IMR-90 (cell line): ENCODE measurements around the gene ERC2. TPM values are rescaled to one million over a fixed set of nuclear protein-coding genes. Genes with fewer than 3 reads are reported as not detected.

Source experiments
- ATAC-seq: fragments of 200-7000 bp; cut with Tn5 transposase; 2 replicates; pipeline ENCODE4 v1.9.1; 2020; ENCODE audit warnings: low read depth, mild to moderate bottlenecking, moderate library complexity
- BruUV-seq: library from RNA; stranded (reverse); fragments of 400-500 nt; replicated peaks from 2 replicates; lab custom pipeline; 2021; lab: Mats Ljungman, UMichigan
- CTCF ChIA-PET: fragments of 300-600 bp; formaldehyde crosslinking; extraction: SDS; loops from one replicate; lab custom pipeline; 2021; ENCODE audit warnings: antibody characterized with exemption; lab: Yijun Ruan, JAX
- POLR2A ChIA-PET: fragments of 300-600 bp; sonication (Branson Sonifier 250); formaldehyde crosslinking; loops from one replicate; lab custom pipeline; 2022; ENCODE audit warnings: antibody characterized with exemption; ENCODE audit not compliant: unreplicated experiment; lab: Charles Lee
- DNase-seq: peaks from one replicate; pipeline ENCODE4 v3.0.0; 2013
- H2AFZ ChIP-seq: replicated peaks from 2 replicates; pipeline ENCODE3; 2013; ENCODE audit warnings: low read length, mild to moderate bottlenecking; ENCODE audit not compliant: poor library complexity
- H2AK5ac ChIP-seq: 2 replicates; pipeline ENCODE4 v1.6.1; 2013; ENCODE audit warnings: low read depth, low read length, inconsistent platforms
- H2AK9ac ChIP-seq: replicated peaks from 2 replicates; pipeline ENCODE3; 2013; ENCODE audit warnings: mild to moderate bottlenecking, low read depth, low read length, moderate library complexity; ENCODE audit not compliant: poor library complexity
- H2BK120ac ChIP-seq: 2 replicates; pipeline ENCODE4 v1.6.1; 2013; ENCODE audit warnings: low read depth, low read length, inconsistent platforms
- H2BK15ac ChIP-seq: 3 replicates; pipeline ENCODE4 v1.6.1; 2013; ENCODE audit warnings: low read depth, low read length, inconsistent platforms
- H2BK20ac ChIP-seq: 2 replicates; pipeline ENCODE4 v1.6.1; 2013; ENCODE audit warnings: low read depth, mild to moderate bottlenecking, inconsistent platforms, low read length, moderate library complexity
- H2BK5ac ChIP-seq: 2 replicates; pipeline ENCODE4 v1.6.1; 2013; ENCODE audit warnings: mild to moderate bottlenecking, low read depth, low read length, inconsistent platforms; ENCODE audit not compliant: poor library complexity, severe bottlenecking
- H3K14ac ChIP-seq: replicated peaks from 2 replicates; pipeline ENCODE4 v1.6.1; 2013; ENCODE audit warnings: low read depth, low read length, inconsistent platforms
- H3K18ac ChIP-seq: 2 replicates; pipeline ENCODE4 v1.6.1; 2013; ENCODE audit warnings: low read depth, low read length, control low read depth
- H3K23ac ChIP-seq: 2 replicates; pipeline ENCODE4 v1.6.1; 2013; ENCODE audit warnings: low read depth, low read length, inconsistent platforms
- H3K27ac ChIP-seq: 2 replicates; pipeline ENCODE4 v1.5.1; 2013; ENCODE audit warnings: mild to moderate bottlenecking, control low read depth, low read length; ENCODE audit not compliant: insufficient read depth
- H3K27me3 ChIP-seq: 2 replicates; pipeline ENCODE4 v1.6.1; 2013; ENCODE audit warnings: low read length; ENCODE audit not compliant: control insufficient read depth, insufficient read depth
- H3K36me3 ChIP-seq: 2 replicates; pipeline ENCODE4 v1.6.1; 2013; ENCODE audit warnings: low read length, mixed read lengths; ENCODE audit not compliant: control insufficient read depth, insufficient read depth
- H3K4ac ChIP-seq: 2 replicates; pipeline ENCODE4 v1.6.1; 2013; ENCODE audit warnings: low read depth, low read length, inconsistent platforms
- H3K4me1 ChIP-seq: 2 replicates; pipeline ENCODE4 v1.6.1; 2013; ENCODE audit warnings: low read length, mixed read lengths; ENCODE audit not compliant: control insufficient read depth, insufficient read depth
- H3K4me2 ChIP-seq: 2 replicates; pipeline ENCODE4 v1.6.1; 2013; ENCODE audit warnings: low read depth, mild to moderate bottlenecking, control low read depth, low read length, moderate library complexity
- H3K4me3 ChIP-seq: 2 replicates; pipeline ENCODE4 v1.5.1; 2013; ENCODE audit warnings: low read depth, mild to moderate bottlenecking, control low read depth, low read length, moderate library complexity; ENCODE audit not compliant: insufficient read depth
- H3K56ac ChIP-seq: 2 replicates; pipeline ENCODE4 v1.6.1; 2013; ENCODE audit warnings: low read length, inconsistent platforms; ENCODE audit not compliant: insufficient read depth; ENCODE audit errors: extremely low read depth
- H3K79me1 ChIP-seq, 2 experiments: 2 replicates each; pipeline ENCODE4 v1.6.1; 2013; ENCODE audit warnings: low read length in 2 of 2, inconsistent platforms in 1 of 2, low read depth in 1 of 2
- H3K9ac ChIP-seq: 2 replicates; pipeline ENCODE4 v1.6.1; 2013; ENCODE audit warnings: low read depth, low read length, control low read depth
- H3K9me1 ChIP-seq: 2 replicates; pipeline ENCODE4 v1.6.1; 2013; ENCODE audit warnings: low read length, inconsistent platforms; ENCODE audit not compliant: insufficient read depth
- H3K9me3 ChIP-seq: 2 replicates; pipeline ENCODE4 v1.6.1; 2013; ENCODE audit warnings: low read length; ENCODE audit not compliant: control insufficient read depth, insufficient read depth
- H4K20me1 ChIP-seq: 2 replicates; pipeline ENCODE4 v1.6.1; 2013; ENCODE audit warnings: low read length, inconsistent platforms; ENCODE audit not compliant: insufficient read depth
- H4K5ac ChIP-seq: 2 replicates; pipeline ENCODE4 v1.6.1; 2013; ENCODE audit warnings: mild to moderate bottlenecking, low read depth, low read length, control low read depth
- H4K8ac ChIP-seq, 2 experiments: 2 replicates each; pipeline ENCODE4 v1.6.1; 2013; ENCODE audit warnings: low read depth in 2 of 2, low read length in 2 of 2, control low read depth in 1 of 2, inconsistent platforms in 1 of 2
- H4K91ac ChIP-seq: 2 replicates; pipeline ENCODE4 v1.6.1; 2013; ENCODE audit warnings: low read depth, low read length, inconsistent platforms; ENCODE audit not compliant: insufficient read depth
- BHLHE40 ChIP-seq: fragments of 150-350 bp; IDR thresholded peaks from 2 replicates; pipeline ENCODE4 v1.6.1; 2016; ENCODE audit warnings: mild to moderate bottlenecking, low read depth, low read length
- MXI1 ChIP-seq: IDR thresholded peaks from 2 replicates; pipeline ENCODE4 v1.6.1; 2012; ENCODE audit warnings: low read depth, mild to moderate bottlenecking, low read length, moderate library complexity, borderline replicate concordance
- NFE2L2 ChIP-seq: fragments of 150-350 bp; IDR thresholded peaks from 2 replicates; pipeline ENCODE4 v1.6.1; 2016; ENCODE audit warnings: low read depth, mild to moderate bottlenecking, low read length
- SMC3 ChIP-seq: fragments of 150-350 bp; IDR thresholded peaks from 2 replicates; pipeline ENCODE4 v1.6.1; 2016; ENCODE audit warnings: low read depth, mild to moderate bottlenecking, antibody characterized with exemption, low read length, moderate library complexity
- WGBS, 2 experiments: methylation state at CpG; one replicate each; pipeline versions ENCODE4 v1.1.5 to v1.1.7; 2013; ENCODE audit warnings: missing lambda C conversion rate in 2 of 2; ENCODE audit not compliant: insufficient read length in 1 of 2; ENCODE audit errors: extremely low coverage in 2 of 2; 5-methylcytosine and 5-hydroxymethylcytosine counted together
- dilution Hi-C: fragments of 300-500 bp; cut with HindIII; formaldehyde crosslinking; loops from one replicate; pipeline ENCODE4 v1.14.3; 2018; ENCODE audit warnings: low sequenced_read_pairs; ENCODE audit not compliant: unreplicated experiment
- in situ Hi-C: fragments of 300-500 bp; cut with MboI; formaldehyde crosslinking; loops from 3 replicates; pipeline ENCODE4 v1.14.3; 2019; ENCODE audit warnings: low sequenced_read_pairs, inconsistent platforms, mixed read lengths
- intact Hi-C: fragments of 100-400 bp; cut with micrococcal nuclease; formaldehyde crosslinking; loops from 2 replicates; pipeline ENCODE4 v1.10.0; 2022
- polyA plus RNA-seq, 3 experiments: library from polyadenylated mRNA; depleted of rRNA; stranded (reverse); fragments of >200 nt; gene quantifications; 2 replicates each; pipeline ENCODE4 v1.2.3, GENCODE V29; 2012; ENCODE audit warnings: low replicate concordance in 1 of 3
- total RNA-seq: library from RNA; depleted of rRNA; stranded (reverse); fragments of >200 nt; gene quantifications from 2 replicates; pipeline ENCODE4 v1.2.3, GENCODE V29; 2012
- TF ChIP-seq, protein P1 (sequence below): fragments of 150-350 bp; IDR thresholded peaks from 2 replicates; pipeline ENCODE4 v1.6.1; 2017; ENCODE audit warnings: mild to moderate bottlenecking, antibody characterized with exemption, low read length, low read depth

Gene ERC2
- total and polyA plus RNA-seq, 2 of the 4 experiments (the other 2 are of a cell fraction), result 0.17 to 0.18 TPM

DNA sequence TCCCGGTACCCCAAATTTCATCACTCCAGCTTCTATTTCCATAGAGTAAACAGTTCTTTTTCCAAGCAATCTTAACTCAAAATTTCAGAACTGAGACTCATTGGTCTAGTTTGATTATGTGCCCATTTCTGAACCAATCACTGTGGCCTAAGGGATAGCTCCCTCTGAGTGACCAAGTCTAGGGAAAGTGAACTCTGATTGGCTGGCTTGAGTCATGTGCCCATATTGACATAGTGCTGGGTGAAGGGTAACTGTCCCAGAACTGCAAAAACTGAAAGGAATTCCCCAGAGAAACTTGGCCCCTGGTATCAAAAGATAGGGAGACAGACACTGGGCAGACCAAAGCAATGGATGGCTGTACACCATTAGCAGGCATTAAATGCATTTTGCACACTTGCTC lies 810.0 kb downstream of the ERC2 start:
- no peaks in the 10 kb centered on the region for H3K27me3 ChIP-seq
- H3K4ac ChIP-seq, result no peak overlapping the region
- in situ Hi-C loops (no loop called here), dilution Hi-C loops (no loop called here), intact Hi-C loops (no loop called here)
- H3K18ac ChIP-seq, result no peak overlapping the region
- no peak overlapping the region for H2AK5ac ChIP-seq
- no peak overlapping the region for H2AFZ ChIP-seq
- DNase-seq, result no peak
- no peaks in the 10 kb centered on the region for H4K20me1 ChIP-seq
- ChIA-PET POLR2A (no interaction called here), CTCF (no interaction called here)
- WGBS, 2 experiments, result no CpG with 5 or more reads among the region's 1 CpG
- H4K91ac ChIP-seq, result no peak overlapping the region
- no peak overlapping the region for H3K4me3 ChIP-seq
- TF ChIP-seq MXI1 (no peak), NFE2L2 (no peak), SMC3 (no peak), BHLHE40 (no peak)
- TF ChIP-seq, protein P1, sequence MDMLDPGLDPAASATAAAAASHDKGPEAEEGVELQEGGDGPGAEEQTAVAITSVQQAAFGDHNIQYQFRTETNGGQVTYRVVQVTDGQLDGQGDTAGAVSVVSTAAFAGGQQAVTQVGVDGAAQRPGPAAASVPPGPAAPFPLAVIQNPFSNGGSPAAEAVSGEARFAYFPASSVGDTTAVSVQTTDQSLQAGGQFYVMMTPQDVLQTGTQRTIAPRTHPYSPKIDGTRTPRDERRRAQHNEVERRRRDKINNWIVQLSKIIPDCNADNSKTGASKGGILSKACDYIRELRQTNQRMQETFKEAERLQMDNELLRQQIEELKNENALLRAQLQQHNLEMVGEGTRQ, result peak; percentile 62; the same call in 1 of the 2 replicates
- no TSS peak for BruUV-seq
- H3K9me3 ChIP-seq, result no peaks in the 10 kb centered on the region
- peaks cover 5% of the 10 kb centered on the region; the same call in 1 of the 2 replicates for H3K4me1 ChIP-seq
- no peak overlapping the region for H3K23ac ChIP-seq
- H3K27ac ChIP-seq, result no peak overlapping the region
- no peak overlapping the region for H4K5ac ChIP-seq
- no peak overlapping the region for H3K14ac ChIP-seq
- no peak overlapping the region for H2BK5ac ChIP-seq
- no peak overlapping the region for H3K4me2 ChIP-seq
- no peak overlapping the region for H2BK15ac ChIP-seq
- H2AK9ac ChIP-seq, result no peak overlapping the region
- H4K8ac ChIP-seq, result no peak overlapping the region
- no peak overlapping the region for H3K9ac ChIP-seq
- ATAC-seq, result no peak
- H2BK120ac ChIP-seq, result no peak overlapping the region
- H3K56ac ChIP-seq, result no peak overlapping the region
- H3K36me3 ChIP-seq, result no peaks in the 10 kb centered on the region
- peaks cover 7% of the 10 kb centered on the region; the same call in 1 of the 2 replicates for H3K9me1 ChIP-seq
- H3K79me1 ChIP-seq, result no peaks in the 10 kb centered on the region
- peak overlapping the region; percentile 17; the same call in 1 of the 2 replicates for H2BK20ac ChIP-seq
